ENCODE results near the gene SYNE1.
"Not testable (repeated sequence)": the region's sequence is repeated elsewhere in the genome, so short reads cannot be mapped to it uniquely, and the experiment has no call there.

SYNE1 gene, protein sequence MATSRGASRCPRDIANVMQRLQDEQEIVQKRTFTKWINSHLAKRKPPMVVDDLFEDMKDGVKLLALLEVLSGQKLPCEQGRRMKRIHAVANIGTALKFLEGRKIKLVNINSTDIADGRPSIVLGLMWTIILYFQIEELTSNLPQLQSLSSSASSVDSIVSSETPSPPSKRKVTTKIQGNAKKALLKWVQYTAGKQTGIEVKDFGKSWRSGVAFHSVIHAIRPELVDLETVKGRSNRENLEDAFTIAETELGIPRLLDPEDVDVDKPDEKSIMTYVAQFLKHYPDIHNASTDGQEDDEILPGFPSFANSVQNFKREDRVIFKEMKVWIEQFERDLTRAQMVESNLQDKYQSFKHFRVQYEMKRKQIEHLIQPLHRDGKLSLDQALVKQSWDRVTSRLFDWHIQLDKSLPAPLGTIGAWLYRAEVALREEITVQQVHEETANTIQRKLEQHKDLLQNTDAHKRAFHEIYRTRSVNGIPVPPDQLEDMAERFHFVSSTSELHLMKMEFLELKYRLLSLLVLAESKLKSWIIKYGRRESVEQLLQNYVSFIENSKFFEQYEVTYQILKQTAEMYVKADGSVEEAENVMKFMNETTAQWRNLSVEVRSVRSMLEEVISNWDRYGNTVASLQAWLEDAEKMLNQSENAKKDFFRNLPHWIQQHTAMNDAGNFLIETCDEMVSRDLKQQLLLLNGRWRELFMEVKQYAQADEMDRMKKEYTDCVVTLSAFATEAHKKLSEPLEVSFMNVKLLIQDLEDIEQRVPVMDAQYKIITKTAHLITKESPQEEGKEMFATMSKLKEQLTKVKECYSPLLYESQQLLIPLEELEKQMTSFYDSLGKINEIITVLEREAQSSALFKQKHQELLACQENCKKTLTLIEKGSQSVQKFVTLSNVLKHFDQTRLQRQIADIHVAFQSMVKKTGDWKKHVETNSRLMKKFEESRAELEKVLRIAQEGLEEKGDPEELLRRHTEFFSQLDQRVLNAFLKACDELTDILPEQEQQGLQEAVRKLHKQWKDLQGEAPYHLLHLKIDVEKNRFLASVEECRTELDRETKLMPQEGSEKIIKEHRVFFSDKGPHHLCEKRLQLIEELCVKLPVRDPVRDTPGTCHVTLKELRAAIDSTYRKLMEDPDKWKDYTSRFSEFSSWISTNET (N-terminal part only)

DNA sequence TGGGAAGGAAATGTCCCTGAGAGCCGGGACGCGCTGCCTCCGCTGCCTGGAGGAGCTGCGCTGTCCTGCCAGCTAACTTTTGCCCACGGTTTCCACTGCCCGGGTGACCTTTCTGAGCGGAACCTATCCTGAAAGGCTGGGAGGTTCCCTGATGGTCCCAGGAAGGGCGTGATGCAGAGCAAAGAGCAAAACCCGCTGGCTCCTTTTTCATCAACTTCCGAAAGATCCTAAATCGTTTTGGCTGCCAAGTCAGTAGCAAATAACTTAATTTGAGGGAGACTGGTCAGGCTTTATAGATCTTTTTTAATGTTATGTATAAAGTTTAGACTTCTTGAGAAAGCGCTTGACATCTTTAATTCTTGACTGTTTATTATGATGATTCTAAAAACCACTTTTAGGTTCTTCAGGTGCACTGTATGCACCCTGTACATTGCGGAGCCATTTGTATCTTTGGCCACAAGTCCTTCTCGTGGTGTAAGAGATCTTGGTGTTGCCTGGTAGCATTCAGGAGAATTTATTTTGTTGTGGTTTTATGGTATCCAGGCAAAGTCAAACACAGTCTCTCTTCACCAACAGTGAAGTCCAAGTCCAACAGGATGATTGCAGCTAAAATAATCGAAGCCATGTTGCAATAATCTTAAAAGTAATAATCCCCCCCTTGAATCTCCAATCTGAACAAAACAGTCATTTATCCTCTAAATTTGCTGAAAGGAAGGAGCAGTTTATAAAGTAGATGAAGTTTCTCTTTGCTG, at the start of gene SYNE1:
Gene SYNE1 (minus strand): TSS at position 67 of the 752 bp plus-strand sequence. CDS start 9,031 bp downstream, outside the sequence.
- no peak for DNase-seq

DNA sequence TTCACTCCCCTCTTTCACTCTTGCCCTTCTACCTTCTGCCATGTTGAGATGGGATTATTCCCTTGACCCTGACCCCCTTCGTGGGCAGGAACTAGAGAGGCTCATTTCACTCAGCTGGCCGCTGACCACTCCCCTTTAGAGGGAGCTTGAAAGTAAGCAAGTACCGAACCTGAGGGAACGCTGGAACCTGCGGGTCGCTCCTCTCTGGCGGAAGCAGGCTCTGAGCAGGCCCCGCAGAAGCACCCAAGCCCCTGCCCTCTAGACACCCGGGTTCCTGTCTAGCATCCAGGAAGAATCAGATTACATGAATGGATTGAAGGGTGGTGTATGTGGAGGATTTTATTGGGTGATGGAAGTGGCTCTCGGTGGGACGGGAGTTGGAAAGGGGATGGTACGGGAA, 48.7 kb upstream of the SYNE1 start:
- DNase-seq, result no peak

DNA sequence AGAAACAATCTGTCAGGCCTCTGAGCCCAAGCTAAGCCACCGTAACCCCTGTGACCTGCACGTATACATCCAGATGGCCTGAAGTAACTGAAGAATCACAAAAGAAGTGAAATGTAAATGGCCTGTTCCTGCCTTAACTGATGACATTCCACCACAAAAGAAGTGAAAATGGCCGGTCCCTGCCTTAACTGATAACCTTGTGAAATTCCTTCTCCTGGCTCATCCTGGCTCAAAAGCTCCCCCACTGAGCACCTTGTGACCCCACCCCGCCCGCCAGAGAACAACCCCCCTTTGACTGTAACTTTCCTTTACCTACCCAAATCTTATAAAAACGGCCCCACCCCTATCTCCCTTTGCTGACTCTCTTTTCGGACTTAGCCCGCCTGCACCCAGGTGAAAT, 45.8 kb upstream of the SYNE1 start:
- DNase-seq, result not testable (repeated sequence)

DNA sequence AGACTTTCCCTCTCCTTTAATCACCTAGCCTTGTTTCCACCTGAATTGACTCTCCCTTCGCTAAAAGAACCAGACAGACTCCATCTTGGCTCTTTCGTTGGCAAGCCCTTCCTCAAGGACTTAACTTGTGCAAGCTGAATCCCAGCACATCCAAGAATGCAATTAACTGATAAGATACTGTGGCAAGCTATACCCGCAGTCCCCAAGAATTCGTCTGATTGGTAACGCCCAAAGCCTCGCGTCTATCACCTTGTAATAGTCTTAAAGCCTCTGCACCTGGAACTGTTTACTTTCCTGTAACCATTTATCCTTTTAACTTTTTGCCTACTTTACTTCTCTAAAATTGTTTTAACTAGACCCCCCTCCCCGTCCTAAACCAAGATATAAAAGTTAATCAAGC, 45.0 kb upstream of the SYNE1 start:
- DNase-seq, result no peak

DNA sequence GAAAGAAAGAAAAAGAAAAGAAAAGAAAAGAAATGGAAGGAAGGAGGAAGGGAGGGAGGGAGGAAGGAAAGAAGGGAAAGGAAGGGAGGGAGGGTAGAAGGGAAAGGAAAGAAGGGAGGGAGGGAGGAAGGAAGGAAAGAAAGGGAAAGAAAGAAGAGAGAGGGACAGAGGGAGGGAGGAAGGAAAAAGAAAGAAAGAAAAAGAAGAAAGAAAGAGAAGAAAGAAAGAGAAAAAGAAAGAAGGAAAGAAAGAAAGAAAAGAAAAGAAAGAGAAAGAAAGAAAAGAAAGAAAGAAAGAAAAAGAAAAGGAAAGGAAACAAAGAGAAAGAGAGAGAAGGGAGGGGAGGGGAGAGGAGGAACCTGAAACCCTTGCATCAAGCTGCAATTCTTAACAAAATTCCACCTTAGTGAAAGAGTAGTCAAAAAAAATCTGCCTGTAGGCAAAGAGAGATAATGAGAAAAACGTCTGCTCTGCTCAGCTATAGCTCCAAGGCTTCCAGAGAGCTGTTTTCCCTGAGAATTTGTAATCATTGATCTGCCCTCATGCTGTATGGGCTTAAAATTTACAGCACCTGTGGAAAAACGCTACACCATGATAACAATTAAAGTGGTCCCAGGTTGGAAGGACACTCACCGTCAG, 43.8 kb upstream of the SYNE1 start:
- DNase-seq, result no peak

DNA sequence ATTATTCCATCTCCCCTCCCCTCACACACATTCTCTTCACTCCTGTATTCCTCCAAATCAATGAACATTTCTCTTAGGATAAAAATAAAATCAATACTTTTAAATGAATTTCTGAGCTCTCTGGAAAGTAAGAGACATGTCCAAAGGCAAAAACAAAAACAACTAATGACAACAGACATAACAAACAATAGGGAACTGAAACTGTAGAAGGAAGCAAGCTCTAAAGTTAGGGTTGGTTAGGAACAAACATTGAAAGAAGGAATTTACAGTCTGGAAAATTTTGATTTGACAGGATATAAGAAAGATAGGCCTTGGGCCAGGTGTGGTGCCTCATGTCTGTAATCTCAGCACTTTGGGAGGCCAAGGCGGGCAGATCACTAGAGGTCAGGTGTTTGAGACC, 43.0 kb upstream of the SYNE1 start:
- no peak for DNase-seq

DNA sequence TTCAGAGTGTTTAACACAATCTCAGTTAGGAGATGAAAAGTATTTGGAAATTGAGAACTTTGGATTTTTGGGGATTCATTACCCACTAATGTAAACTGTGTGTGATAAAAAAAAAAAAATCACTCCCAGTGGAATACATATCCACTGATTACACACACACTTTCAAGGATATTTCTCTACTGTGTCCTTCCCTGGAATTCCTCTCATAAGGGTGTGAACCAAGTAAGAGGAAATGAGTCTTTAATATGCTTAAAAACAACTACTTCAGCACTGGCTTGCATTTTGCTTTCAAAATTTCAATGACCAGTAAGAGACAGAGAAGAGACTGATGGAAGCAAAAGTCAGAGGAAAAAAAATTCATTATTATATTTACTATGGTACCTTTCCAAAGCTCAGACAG, 36.1 kb upstream of the SYNE1 start:
- no peak for DNase-seq

DNA sequence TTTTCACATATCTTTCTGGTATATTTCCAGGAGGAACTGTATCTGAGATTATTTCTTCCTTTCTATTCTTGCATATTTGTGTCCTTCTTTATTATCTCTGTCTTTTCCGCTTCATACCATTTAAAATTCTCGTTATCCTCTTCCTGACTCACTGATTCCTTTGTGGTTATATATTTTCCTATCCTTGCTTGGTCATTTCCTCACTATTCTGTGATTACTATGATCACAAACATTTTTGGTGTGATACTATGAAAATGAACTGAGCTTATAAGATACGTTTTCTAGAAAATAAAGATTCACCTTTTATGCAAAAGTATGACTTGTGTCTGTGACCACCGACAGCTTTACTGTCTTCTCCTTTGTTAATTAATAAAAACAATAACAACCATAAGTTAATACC, 34.0 kb upstream of the SYNE1 start:
- DNase-seq, result no peak

DNA sequence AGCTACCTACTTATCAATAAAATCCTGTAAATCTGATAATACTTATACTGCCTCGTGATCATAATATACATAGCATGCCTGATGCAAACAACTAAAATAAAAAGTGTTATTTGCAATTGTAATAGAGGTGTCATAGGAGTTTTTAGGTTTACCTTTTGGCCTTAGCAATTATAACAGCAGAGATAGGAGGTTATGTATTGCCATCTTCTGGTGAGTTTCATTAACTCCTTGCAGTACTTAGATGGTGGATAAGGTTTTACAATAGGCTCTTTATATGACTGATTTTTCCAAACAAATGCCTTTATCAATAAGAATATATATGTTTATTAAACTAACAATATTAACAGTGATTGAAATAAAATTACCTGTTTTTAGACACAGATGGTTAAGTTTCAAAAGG, 32.7 kb upstream of the SYNE1 start:
- no peak for DNase-seq

DNA sequence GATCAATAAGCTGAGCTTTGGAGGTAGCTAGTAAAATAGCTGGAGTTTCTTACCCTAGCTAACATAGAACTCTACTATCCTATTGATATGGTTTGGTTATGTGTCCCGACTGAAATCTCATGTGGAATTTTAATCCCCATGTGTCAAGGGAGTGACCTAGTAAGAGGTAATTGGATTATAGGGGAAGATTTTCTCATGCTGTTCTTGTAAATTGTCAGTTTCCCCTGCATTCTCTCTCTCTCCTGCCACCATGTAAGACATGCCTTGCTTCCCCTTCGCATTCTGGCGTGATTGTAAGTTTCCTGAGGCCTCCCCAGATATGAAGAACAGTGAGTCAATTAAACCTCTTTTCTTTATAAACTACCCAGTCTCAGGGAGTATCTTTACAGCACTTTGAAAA, 24.6 kb upstream of the SYNE1 start:
- DNase-seq, result no peak

DNA sequence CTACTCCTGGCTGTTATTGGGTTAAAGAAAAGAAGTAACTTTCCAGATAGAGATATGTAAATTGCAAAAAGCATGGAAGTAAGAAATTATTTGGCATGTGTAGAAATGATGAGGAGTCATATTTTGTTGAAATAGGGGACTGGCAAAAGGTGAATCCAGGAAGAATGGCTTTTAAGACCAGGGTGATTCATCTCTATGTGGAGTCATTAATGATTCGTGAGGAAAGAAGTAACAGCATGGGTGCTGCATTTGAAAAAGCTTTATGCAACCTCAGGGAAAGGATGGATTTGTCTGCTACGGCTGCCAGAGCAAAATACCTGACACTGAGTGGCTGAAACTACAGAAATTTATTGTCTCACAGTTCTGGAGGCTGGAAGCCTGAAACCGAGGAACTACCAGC, 14.8 kb upstream of the SYNE1 start:
- no peak for DNase-seq

DNA sequence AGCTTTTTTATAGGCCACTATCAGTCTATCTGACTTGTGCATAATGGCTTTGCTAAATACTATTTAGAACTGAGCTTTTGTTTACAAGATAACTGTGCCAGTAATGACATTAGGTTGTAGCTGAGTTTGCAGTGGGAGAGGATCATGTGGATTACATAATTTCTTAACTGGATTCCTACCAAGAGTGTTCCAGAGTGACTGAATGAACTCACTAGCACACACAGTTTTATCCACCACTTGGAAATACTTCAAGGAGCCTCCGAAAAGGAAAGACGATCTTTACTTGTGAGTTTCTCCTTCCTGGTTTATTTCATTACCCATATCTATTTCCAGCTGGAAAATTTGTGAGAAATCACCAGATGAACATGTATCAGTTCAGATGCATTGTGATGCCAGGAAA, 10.9 kb upstream of the SYNE1 start:
- DNase-seq, result no peak

DNA sequence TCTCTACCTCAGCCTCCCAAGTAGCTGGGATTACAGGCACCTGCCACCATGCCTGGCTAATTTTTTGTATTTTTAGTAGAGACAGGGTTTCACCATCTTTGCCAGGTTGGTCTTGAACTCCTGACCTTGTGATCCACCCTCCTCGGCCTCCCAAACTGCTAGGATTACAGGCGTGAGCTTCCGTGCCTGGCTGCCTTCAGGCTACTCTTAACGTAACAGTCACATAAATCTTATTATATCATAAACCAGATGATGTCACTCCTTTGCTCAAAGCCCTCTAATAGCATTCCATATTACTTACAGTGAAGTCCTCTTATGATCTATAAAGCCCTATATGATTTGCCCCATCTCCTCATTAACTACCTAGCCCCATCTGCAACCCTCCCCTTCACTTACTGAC, 9.6 kb upstream of the SYNE1 start:
- DNase-seq, result not testable (repeated sequence)

DNA sequence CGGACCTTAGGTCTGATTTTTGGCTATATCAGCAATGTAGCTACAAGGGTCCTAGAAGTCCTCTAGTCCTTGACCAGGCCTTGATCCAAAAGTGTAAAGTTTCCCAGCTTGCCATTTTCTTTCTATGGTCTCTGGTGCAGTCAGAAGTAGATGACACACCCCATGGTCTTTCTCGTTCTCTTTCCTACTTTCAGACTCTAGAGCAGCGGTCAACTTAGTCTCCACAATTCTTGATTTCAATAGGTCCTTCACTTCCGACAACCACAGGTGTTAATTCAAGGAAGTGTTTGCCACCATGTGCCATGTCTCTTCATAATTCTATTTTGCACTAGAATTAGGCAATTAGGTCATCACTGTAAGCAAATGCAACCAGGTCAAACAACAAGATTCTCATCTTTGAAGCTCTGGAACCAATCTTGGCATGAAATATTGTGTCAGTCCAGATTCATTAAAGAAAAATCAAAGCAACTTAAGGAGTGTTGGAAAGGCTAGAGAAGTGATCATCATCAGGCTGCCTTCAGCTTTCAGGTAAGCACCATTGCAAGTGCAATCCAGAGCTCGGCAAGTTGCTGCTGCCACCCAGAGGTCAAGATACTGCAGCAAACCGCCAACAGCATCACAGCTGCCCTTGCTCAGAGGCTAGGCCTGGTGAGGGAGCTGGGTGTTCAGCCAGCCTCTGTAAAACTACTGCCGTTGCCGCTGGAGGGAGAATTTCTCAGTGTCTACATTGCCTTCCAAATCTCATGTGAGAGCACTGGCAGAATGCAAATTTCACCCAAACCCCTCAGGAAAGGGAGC, 5.6 kb upstream of the SYNE1 start:
- DNase-seq, result peak; percentile 9

DNA sequence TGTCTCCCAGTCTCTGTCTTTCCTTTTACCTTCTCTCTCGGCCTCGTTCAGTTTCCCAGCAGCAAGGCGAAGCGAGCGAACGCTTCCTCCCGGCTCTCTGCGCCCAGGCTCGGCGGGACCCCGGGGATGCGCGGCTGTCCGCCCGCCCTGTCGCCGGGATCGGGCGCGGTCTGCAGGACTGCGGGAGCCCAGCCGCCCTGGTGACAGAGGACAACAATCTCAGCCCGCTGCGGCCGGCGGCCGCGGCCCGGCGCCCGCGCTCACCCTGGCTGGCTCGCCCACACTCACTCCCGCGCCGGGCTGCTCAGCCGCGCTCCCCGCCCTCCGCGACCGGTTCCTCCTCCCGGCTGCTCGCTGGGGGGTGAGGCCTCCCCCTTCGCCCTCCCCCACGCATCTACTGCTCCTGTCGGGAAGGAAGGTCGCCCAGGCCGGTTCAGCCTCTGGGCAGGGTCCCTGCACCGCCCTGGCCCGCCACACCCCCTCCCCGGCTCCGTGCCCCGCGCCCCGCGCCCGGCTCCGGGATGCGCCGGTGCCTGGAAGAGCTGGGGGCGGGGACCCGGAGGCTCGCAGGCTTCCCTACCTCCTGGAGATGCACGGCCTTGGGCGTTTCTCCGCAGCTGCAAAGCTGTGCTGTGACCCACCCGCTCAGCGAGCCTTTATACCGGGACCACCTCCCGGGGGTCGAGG, 410 bp downstream of the SYNE1 start:
- no peak for DNase-seq

DNA sequence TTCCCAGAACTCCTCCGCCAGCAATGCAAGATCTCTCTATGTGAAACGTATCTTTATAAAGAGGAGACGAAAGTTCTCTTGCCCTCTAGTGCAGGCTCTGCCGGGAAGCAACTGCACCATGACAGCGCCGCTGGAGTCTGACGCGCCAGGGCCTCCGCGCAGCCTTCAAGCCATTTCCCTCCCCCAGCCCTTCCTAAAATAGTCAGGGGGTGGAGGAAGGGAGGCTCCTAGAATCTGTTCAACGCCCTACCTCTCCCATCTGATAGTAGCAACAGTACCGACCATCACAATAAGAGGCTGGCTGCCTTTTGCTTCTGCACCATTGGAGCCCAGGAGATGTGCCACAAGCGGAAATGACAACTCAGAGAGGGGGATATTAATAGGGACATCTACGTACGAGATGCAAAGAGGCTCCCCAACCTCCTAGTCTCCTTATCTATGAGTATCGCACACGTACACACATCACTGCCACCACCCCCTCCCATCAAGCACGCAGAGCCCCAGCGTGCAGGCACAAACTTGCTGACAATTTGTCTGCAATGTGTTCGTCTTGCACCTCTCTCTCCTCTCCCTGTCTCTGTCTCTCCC, 1.0 kb downstream of the SYNE1 start:
- DNase-seq, result no peak

DNA sequence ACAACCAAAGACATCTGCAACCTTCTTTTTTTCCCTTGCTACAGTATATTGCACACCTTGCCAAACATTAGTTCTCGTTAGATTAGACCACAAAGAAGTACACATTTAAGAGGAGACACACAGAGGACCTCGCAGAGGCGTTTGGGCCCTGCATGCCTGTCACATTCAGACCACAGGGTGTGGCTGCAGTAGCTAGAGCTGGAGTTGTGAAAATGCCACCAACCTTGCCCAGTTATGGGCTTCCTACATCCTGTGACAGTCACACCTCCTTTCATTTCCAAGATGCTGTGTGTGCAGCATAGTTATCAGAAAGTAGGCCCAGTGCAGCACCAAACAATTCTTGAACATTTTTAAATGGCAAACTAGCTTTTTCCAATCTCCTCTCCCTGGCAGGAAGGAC, 2.4 kb downstream of the SYNE1 start:
- DNase-seq, result no peak

DNA sequence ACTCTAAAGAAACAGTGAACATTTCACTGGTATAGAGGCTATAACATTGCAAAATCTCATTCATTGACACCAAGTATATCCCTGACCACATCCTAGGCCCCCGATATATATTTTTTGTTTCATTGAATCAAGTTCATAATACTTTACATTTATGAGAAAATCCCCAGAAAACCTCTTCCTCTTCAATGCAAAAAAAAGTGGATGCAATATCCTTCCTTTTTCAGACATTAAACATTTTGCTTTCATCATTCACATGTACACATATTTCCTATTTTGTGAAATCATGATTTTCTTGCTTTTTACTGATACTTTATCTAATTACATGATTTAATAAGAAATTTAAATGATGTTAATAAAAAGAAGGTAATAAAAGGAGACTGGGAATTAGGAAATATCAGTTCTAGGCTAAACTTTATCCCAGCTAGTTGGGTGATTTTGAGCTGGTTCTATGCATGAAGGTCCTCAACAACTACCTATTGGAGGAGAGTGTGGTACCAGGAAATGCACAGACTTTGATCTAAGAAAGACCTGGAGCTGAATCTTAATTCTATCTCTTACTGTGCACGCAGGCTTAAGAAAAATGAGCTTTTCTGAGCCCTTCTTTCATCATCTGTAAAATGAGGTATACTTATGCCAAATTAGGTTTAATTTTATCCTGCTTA, 4.9 kb downstream of the SYNE1 start:
- no peak for DNase-seq

DNA sequence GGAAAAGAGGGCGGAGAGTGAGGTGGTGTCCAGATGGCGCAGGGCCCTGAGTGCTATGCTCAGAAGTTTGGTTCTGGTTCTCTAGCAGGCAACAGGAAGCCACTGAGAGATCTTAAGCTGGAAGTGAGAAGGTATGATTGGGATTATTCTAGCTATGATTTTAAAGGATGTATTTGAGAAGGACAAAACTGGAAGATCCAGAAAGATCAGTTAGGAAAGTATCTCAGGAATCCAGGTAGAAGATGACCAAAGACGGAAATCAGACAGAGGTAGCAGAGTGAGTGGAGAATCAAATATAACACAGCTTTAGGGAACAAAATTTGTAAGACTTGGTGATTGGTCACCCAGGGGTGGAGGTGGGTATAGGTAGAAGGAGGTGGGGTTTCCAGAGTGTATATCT, 5.8 kb downstream of the SYNE1 start:
- DNase-seq, result no peak

DNA sequence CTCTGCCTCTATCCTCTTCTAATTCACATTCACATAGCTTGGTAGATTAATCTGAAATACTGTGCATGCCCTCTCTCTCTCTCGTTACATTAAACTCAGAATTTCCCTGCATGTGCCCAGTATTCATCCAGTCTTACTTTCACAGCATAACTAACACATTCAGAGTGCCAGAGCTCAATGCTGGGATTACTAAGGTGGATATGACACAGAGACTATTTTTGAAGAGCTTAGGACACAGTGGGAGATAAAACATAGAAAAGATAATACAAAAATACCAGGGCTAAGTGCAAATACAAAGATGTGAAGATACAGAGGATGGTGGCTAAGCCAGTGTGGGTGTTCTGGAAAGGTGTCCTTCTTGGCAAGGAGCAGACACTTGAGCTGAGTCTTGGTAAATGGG, 6.3 kb downstream of the SYNE1 start:
- no peak for DNase-seq

Measured in activated naive CD4-positive, alpha-beta T cell treated with Interleukin-2 at 50 U/mL for 16 hours (primary cell).